HEK293T (cell line): ENCODE data around the gene EDIL3.

Experiments
- CTCF ChIA-PET: fragments of 350-600 bp; formaldehyde crosslinking; extraction: SDS; loops from one replicate; lab custom pipeline; 2021; ENCODE audit warnings: antibody characterized with exemption, inconsistent platforms; lab: Yijun Ruan, JAX
- POLR2A ChIA-PET: fragments of 350-600 bp; formaldehyde crosslinking; extraction: SDS; loops from one replicate; lab custom pipeline; 2020; ENCODE audit warnings: antibody characterized with exemption, inconsistent platforms; lab: Yijun Ruan, JAX
- DNase-seq: peaks from one replicate; pipeline ENCODE4 v3.0.0; 2012; ENCODE audit warnings: mixed read lengths; ENCODE audit errors: extremely low spot score
- ARNT ChIP-seq: fragments of 450-650 bp; IDR thresholded peaks from 2 replicates; pipeline ENCODE4 v1.6.1; 2017; ENCODE audit warnings: mild to moderate bottlenecking
- BHLHE40 ChIP-seq: fragments of 450-650 bp; IDR thresholded peaks from 2 replicates; pipeline ENCODE4 v1.6.1; 2016; ENCODE audit warnings: mild to moderate bottlenecking, moderate library complexity, borderline replicate concordance
- CTBP1 ChIP-seq: fragments of 450-650 bp; IDR thresholded peaks from 2 replicates; pipeline ENCODE4 v1.6.1; 2016; ENCODE audit warnings: borderline replicate concordance
- ELF4 ChIP-seq: fragments of 450-650 bp; IDR thresholded peaks from 2 replicates; pipeline ENCODE4 v1.6.1; 2017; ENCODE audit warnings: antibody characterized with exemption
- FOXA1 ChIP-seq: fragments of 450-650 bp; IDR thresholded peaks from 2 replicates; pipeline ENCODE4 v1.6.1; 2016; ENCODE audit warnings: mild to moderate bottlenecking
- FOXK2 ChIP-seq: fragments of 450-650 bp; IDR thresholded peaks from 2 replicates; pipeline ENCODE4 v1.6.1; 2016; ENCODE audit warnings: mild to moderate bottlenecking
- FOXM1 ChIP-seq: fragments of 450-650 bp; IDR thresholded peaks from 2 replicates; pipeline ENCODE4 v1.6.1; 2017; ENCODE audit warnings: mild to moderate bottlenecking, borderline replicate concordance
- HDGF ChIP-seq: fragments of 450-650 bp; IDR thresholded peaks from 2 replicates; pipeline ENCODE4 v1.6.1; 2017; ENCODE audit warnings: antibody characterized with exemption, borderline replicate concordance
- L3MBTL2 ChIP-seq: fragments of 450-650 bp; conservative IDR thresholded peaks from 2 replicates; pipeline ENCODE4 v1.6.1; 2016; ENCODE audit warnings: mild to moderate bottlenecking
- LEF1 ChIP-seq: fragments of 450-650 bp; IDR thresholded peaks from 2 replicates; pipeline ENCODE4 v1.6.1; 2017; ENCODE audit warnings: mild to moderate bottlenecking, borderline replicate concordance
- NFRKB ChIP-seq: fragments of 450-650 bp; IDR thresholded peaks from 2 replicates; pipeline ENCODE4 v1.6.1; 2016; ENCODE audit warnings: mild to moderate bottlenecking, moderate library complexity
- PKNOX1 ChIP-seq: fragments of 450-650 bp; IDR thresholded peaks from 2 replicates; pipeline ENCODE4 v1.6.1; 2016
- SP1 ChIP-seq: fragments of 450-650 bp; IDR thresholded peaks from 2 replicates; pipeline ENCODE4 v1.6.1; 2017
- SUZ12 ChIP-seq: fragments of 450-650 bp; IDR thresholded peaks from 2 replicates; pipeline ENCODE4 v1.6.1; 2016; ENCODE audit warnings: mild to moderate bottlenecking
- TARDBP ChIP-seq: fragments of 450-650 bp; IDR thresholded peaks from 2 replicates; pipeline ENCODE4 v1.6.1; 2016
- ZNF384 ChIP-seq: fragments of 450-650 bp; IDR thresholded peaks from 2 replicates; pipeline ENCODE4 v1.6.1; 2016

Gene EDIL3

GRCh38 chr5:84384604-84385575, at the start of gene EDIL3:
Gene EDIL3 (minus strand): TSS chr5:84384880. CDS start chr5:84384374, 506 bp downstream.
- ChIA-PET CTCF (interaction anchor here (0.6 kb wide), 1 partner anchor 444 kb away, joined by 4 read pairs; no protein-coding TSS in a partner anchor), POLR2A (no interaction called here)
- DNase-seq, result no peak
- TF ChIP-seq SP1 (no peak), FOXK2 (no peak), BHLHE40 (no peak)

GRCh38 chr5:84433461-84433860, 48.8 kb upstream of the EDIL3 start:
- no peak for DNase-seq
- no peak for TF ChIP-seq TARDBP
- no peak for TF ChIP-seq ELF4
- no peak for TF ChIP-seq FOXK2
- TF ChIP-seq L3MBTL2, result no peak
- no peak for TF ChIP-seq PKNOX1
- no peak for TF ChIP-seq ARNT
- TF ChIP-seq FOXA1, result no peak
- no peak for TF ChIP-seq BHLHE40
- TF ChIP-seq LEF1, result no peak
- TF ChIP-seq FOXM1, result no peak
- no peak for TF ChIP-seq HDGF
- no peak for TF ChIP-seq SUZ12
- TF ChIP-seq ZNF384, result no peak
- TF ChIP-seq CTBP1, result no peak
- TF ChIP-seq NFRKB, result no peak
- TF ChIP-seq SP1, result no peak
- ChIA-PET CTCF (no interaction called here), POLR2A (no interaction called here)

GRCh38 chr5:84430863-84431663, 46.4 kb upstream of the EDIL3 start:
- ChIA-PET POLR2A (no interaction called here), CTCF (no interaction called here)
- no peak for DNase-seq
- TF ChIP-seq BHLHE40 (no peak), HDGF (no peak), ZNF384 (no peak)

- no peak for DNase-seq
- POLR2A ChIA-PET, result no interaction called here
- CTCF ChIA-PET, result no interaction called here
- TF ChIP-seq ARNT (no peak), FOXA1 (no peak), PKNOX1 (no peak), L3MBTL2 (no peak), TARDBP (no peak), CTBP1 (no peak), LEF1 (no peak), ZNF384 (no peak)
Observed at GRCh38 chr5:84430079-84430478, 45.4 kb upstream of the EDIL3 start.

- ChIA-PET POLR2A (no interaction called here), CTCF (no interaction called here)
Observed at GRCh38 chr5:84425365-84425881, 40.7 kb upstream of the EDIL3 start.

More at GRCh38 chr5:84425365-84425881, 40.7 kb upstream of the EDIL3 start:
- no peak for DNase-seq
- TF ChIP-seq FOXA1, result no peak
- TF ChIP-seq PKNOX1, result no peak
- no peak for TF ChIP-seq LEF1
- no peak for TF ChIP-seq NFRKB
- TF ChIP-seq TARDBP, result no peak
- TF ChIP-seq CTBP1, result no peak
- no peak for TF ChIP-seq BHLHE40
- TF ChIP-seq ZNF384, result no peak
- no peak for TF ChIP-seq ARNT
- TF ChIP-seq ELF4, result no peak
- no peak for TF ChIP-seq SP1
- no peak for TF ChIP-seq FOXM1
- no peak for TF ChIP-seq SUZ12
- no peak for TF ChIP-seq FOXK2
- TF ChIP-seq HDGF, result no peak
- TF ChIP-seq L3MBTL2, result no peak
